DOHH2 (cell line): Measurements from ENCODE around the gene HORMAD2.

Source experiments
- H3F3A ChIP-seq: fragments of 200-600 bp; sonication (generic), shearing (Covaris generic); 2 replicates; pipeline ENCODE4 v1.6.0; 2016; ENCODE audit warnings: antibody characterized with exemption, mild to moderate bottlenecking; ENCODE audit not compliant: control insufficient read depth, insufficient read depth
- H3K27ac ChIP-seq: fragments of 200-600 bp; sonication (generic); 2 replicates; pipeline ENCODE4 v1.5.1; 2014; ENCODE audit warnings: low read depth, mild to moderate bottlenecking, low read length, moderate library complexity
- H3K27me3 ChIP-seq: fragments of 200-600 bp; sonication (generic); 2 replicates; pipeline ENCODE4 v1.6.1; 2014; ENCODE audit warnings: mild to moderate bottlenecking, low read length, mixed read lengths; ENCODE audit not compliant: control insufficient read depth
- H3K36me3 ChIP-seq: fragments of 200-600 bp; sonication (generic); 2 replicates; pipeline ENCODE4 v1.6.1; 2014; ENCODE audit warnings: mild to moderate bottlenecking, low read length, moderate library complexity, mixed read lengths; ENCODE audit not compliant: control insufficient read depth
- H3K4me1 ChIP-seq: fragments of 200-600 bp; sonication (generic); 2 replicates; pipeline ENCODE4 v1.6.1; 2014; ENCODE audit warnings: mild to moderate bottlenecking, low read length, mixed read lengths; ENCODE audit not compliant: control insufficient read depth
- H3K4me2 ChIP-seq: fragments of 200-600 bp; sonication (generic); 2 replicates; pipeline ENCODE4 v1.6.0; 2014; ENCODE audit warnings: mild to moderate bottlenecking, low read length, moderate library complexity
- H3K4me3 ChIP-seq: fragments of 200-600 bp; sonication (generic); 2 replicates; pipeline ENCODE4 v1.5.1; 2014; ENCODE audit warnings: mild to moderate bottlenecking, low read length, mixed read lengths
- H3K79me2 ChIP-seq: fragments of 200-600 bp; sonication (generic); 2 replicates; pipeline ENCODE4 v1.6.1; 2014; ENCODE audit warnings: mild to moderate bottlenecking, low read length, mixed read lengths; ENCODE audit not compliant: control insufficient read depth
- H3K9me2 ChIP-seq: fragments of 200-600 bp; sonication (generic); replicated peaks from 2 replicates; pipeline ENCODE4 v1.6.1; 2014; ENCODE audit warnings: mild to moderate bottlenecking, low read length, mixed read lengths; ENCODE audit not compliant: control insufficient read depth
- H3K9me3 ChIP-seq: fragments of 200-600 bp; sonication (generic); 2 replicates; pipeline ENCODE4 v1.6.1; 2014; ENCODE audit warnings: antibody characterized with exemption, low read length, mixed read lengths; ENCODE audit not compliant: control insufficient read depth, insufficient read depth
- H4K20me1 ChIP-seq: fragments of 200-600 bp; sonication (generic); 2 replicates; pipeline ENCODE4 v1.6.0; 2014; ENCODE audit warnings: low read depth, mild to moderate bottlenecking, antibody characterized with exemption, low read length, moderate library complexity; ENCODE audit not compliant: control insufficient read depth, insufficient read depth
- EZH2phosphoT487 ChIP-seq: fragments of 200-600 bp; sonication (generic); IDR thresholded peaks from 2 replicates; pipeline ENCODE4 v1.6.1; 2017; ENCODE audit warnings: borderline replicate concordance, mild to moderate bottlenecking, antibody characterized with exemption, low read length, moderate library complexity, mixed read lengths
- TF ChIP-seq, protein P1 (sequence below): fragments of 200-600 bp; sonication (generic); IDR thresholded peaks from one replicate; pipeline ENCODE4 v1.5.1; 2014; ENCODE audit warnings: antibody characterized with exemption, mild to moderate bottlenecking, low read depth, low read length; ENCODE audit not compliant: poor library complexity, severe bottlenecking

The HORMAD2 gene

DNA sequence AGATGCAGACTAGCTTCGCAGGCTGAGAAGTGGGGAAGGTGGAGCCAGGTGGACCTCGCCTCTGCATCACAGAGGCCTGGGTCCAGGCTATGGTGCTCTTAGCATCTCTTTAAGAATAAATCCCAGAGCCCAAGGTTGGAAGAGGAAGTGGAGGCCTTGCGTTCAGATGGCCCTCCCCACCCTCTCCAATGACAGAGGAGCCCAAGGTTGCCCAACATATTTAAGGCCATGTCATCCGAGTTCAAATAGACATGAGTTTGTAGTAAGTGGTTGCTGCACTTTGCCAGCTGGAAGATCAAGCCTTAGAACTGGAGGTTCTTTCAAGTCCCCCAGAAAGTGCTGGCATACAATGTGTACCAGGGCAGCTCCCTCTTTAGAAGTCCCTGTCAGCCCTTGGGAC, 47.1 kb upstream of the HORMAD2 start:
- Histone ChIP-seq H3K27me3 (no peaks in the 10 kb centered on the region), H3K9me2 (no peaks in the 10 kb centered on the region), H3K4me3 (no peak overlapping the region), H3K4me1 (no peaks in the 10 kb centered on the region), H4K20me1 (no peaks in the 10 kb centered on the region), H3K4me2 (no peak overlapping the region), H3K27ac (no peak overlapping the region), H3K9me3 (no peaks in the 10 kb centered on the region), H3K36me3 (no peaks in the 10 kb centered on the region), H3F3A (no peaks in the 10 kb centered on the region), H3K79me2 (no peaks in the 10 kb centered on the region)
- TF ChIP-seq, protein P1, sequence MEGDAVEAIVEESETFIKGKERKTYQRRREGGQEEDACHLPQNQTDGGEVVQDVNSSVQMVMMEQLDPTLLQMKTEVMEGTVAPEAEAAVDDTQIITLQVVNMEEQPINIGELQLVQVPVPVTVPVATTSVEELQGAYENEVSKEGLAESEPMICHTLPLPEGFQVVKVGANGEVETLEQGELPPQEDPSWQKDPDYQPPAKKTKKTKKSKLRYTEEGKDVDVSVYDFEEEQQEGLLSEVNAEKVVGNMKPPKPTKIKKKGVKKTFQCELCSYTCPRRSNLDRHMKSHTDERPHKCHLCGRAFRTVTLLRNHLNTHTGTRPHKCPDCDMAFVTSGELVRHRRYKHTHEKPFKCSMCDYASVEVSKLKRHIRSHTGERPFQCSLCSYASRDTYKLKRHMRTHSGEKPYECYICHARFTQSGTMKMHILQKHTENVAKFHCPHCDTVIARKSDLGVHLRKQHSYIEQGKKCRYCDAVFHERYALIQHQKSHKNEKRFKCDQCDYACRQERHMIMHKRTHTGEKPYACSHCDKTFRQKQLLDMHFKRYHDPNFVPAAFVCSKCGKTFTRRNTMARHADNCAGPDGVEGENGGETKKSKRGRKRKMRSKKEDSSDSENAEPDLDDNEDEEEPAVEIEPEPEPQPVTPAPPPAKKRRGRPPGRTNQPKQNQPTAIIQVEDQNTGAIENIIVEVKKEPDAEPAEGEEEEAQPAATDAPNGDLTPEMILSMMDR: no peak
- no peak for TF ChIP-seq EZH2phosphoT487

GRCh38 chr22:30033901-30034300, 46.4 kb upstream of the HORMAD2 start:
- Histone ChIP-seq H3K27ac (no peak overlapping the region), H3F3A (no peaks in the 10 kb centered on the region), H3K36me3 (no peaks in the 10 kb centered on the region), H3K4me1 (no peaks in the 10 kb centered on the region), H3K9me2 (no peaks in the 10 kb centered on the region), H3K4me3 (no peak overlapping the region), H4K20me1 (no peaks in the 10 kb centered on the region), H3K79me2 (no peaks in the 10 kb centered on the region), H3K9me3 (no peaks in the 10 kb centered on the region), H3K4me2 (no peak overlapping the region), H3K27me3 (no peaks in the 10 kb centered on the region)
- no peak for TF ChIP-seq EZH2phosphoT487
- TF ChIP-seq, protein P1: no peak

DNA sequence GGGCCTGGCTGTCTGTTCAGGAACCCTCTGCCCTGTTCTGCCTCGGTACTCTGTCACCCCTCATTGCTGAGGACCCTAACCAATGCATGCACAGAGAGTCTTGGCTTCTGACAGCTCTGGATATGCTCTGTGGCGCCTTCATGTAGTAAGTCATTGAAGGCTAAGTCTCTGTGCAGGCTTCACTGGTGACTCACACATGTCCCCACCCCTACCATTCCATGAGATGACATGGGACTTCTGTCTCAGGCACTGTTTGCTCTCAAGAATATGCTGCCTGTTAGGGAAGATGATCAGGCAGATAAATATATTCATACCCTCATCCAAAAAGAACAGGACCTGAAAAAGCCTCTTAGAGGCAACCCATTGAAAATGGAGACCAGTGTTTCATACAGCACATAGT, 43.6 kb upstream of the HORMAD2 start:
- no peaks in the 10 kb centered on the region for H3K4me1 ChIP-seq
- H3K36me3 ChIP-seq: no peaks in the 10 kb centered on the region

More for the DNA sequence above, 43.6 kb upstream of the HORMAD2 start:
- no peaks in the 10 kb centered on the region for H3F3A ChIP-seq
- no peak overlapping the region for H3K4me3 ChIP-seq
- H3K27ac ChIP-seq: no peak overlapping the region
- no peaks in the 10 kb centered on the region for H3K27me3 ChIP-seq
- TF ChIP-seq, protein P1: no peak
- TF ChIP-seq EZH2phosphoT487: no peak
- H3K9me3 ChIP-seq: no peaks in the 10 kb centered on the region
- no peaks in the 10 kb centered on the region for H3K9me2 ChIP-seq
- H4K20me1 ChIP-seq: no peaks in the 10 kb centered on the region
- H3K79me2 ChIP-seq: no peaks in the 10 kb centered on the region
- H3K4me2 ChIP-seq: no peak overlapping the region
